ENCODE data around the gene BSN.
A peak's percentile ranks its signal among the peaks of the same experiment; 100 is the strongest.

BSN gene

GRCh38 chr3:49648354-49649019 lies 94.2 kb downstream of the BSN start:
- no peak overlapping the region for H3K27ac Mint-ChIP-seq
- H3K4me3 Mint-ChIP-seq: no peak overlapping the region
- no peaks in the 10 kb centered on the region for H3K27me3 Mint-ChIP-seq
- ATAC-seq (no peak), DNase-seq (no peak)
- no peaks in the 10 kb centered on the region for H3K9me3 Mint-ChIP-seq
- peaks cover 5% of the 10 kb centered on the region for H3K4me1 Mint-ChIP-seq

GRCh38 chr3:49649576-49649975 lies 95.3 kb downstream of the BSN start:
- Mint-ChIP-seq H3K27ac (peak overlapping the region in 1 of 2 donors; percentile 66), H3K27me3 (no peaks in the 10 kb centered on the region), H3K9me3 (no peaks in the 10 kb centered on the region), H3K4me3 (no peak overlapping the region), H3K4me1 (peaks cover 7% of the 10 kb centered on the region)
- ATAC-seq (no peak), DNase-seq (no peak)

GRCh38 chr3:49650177-49650576 lies 95.9 kb downstream of the BSN start:
- no peak for DNase-seq
- peak overlapping the region in 1 of 2 donors; percentile 59 for H3K27ac Mint-ChIP-seq
- peaks cover 13% of the 10 kb centered on the region for H3K4me1 Mint-ChIP-seq
- no peaks in the 10 kb centered on the region for H3K27me3 Mint-ChIP-seq
- ATAC-seq: no peak
- no peak overlapping the region for H3K4me3 Mint-ChIP-seq
- no peaks in the 10 kb centered on the region for H3K9me3 Mint-ChIP-seq

DNA sequence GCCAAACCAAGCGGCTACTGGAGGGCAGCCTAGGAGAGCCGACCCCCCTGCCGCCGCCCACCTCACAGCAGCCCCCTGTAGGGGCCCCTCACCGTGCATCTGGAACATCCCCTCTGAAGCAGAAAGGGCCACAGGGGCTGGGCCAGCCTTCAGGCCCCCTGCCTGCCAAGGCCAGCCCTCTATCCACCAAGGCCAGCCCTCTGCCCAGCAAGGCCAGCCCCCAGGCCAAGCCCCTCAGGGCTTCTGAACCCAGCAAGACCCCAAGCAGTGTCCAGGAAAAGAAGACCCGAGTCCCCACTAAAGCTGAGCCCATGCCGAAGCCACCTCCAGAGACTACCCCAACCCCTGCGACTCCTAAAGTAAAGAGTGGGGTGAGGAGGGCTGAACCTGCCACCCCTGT lies 96.4 kb downstream of the BSN start:
- Mint-ChIP-seq H3K27me3 (no peaks in the 10 kb centered on the region), H3K4me1 (peaks cover 13% of the 10 kb centered on the region), H3K27ac (peak overlapping the region in 1 of 2 donors; percentile 59), H3K4me3 (no peak overlapping the region), H3K9me3 (no peaks in the 10 kb centered on the region)
- DNase-seq: no peak
- no peak for ATAC-seq

GRCh38 chr3:49652218-49652902 lies 98.1 kb downstream of the BSN start:
- DNase-seq: no peak
- no peak for ATAC-seq
- no peak overlapping the region for H3K4me3 Mint-ChIP-seq
- no peak overlapping the region for H3K27ac Mint-ChIP-seq
- H3K9me3 Mint-ChIP-seq: no peaks in the 10 kb centered on the region
- peaks cover 8% of the 10 kb centered on the region for H3K27me3 Mint-ChIP-seq
- H3K4me1 Mint-ChIP-seq: peaks cover 13% of the 10 kb centered on the region

DNA sequence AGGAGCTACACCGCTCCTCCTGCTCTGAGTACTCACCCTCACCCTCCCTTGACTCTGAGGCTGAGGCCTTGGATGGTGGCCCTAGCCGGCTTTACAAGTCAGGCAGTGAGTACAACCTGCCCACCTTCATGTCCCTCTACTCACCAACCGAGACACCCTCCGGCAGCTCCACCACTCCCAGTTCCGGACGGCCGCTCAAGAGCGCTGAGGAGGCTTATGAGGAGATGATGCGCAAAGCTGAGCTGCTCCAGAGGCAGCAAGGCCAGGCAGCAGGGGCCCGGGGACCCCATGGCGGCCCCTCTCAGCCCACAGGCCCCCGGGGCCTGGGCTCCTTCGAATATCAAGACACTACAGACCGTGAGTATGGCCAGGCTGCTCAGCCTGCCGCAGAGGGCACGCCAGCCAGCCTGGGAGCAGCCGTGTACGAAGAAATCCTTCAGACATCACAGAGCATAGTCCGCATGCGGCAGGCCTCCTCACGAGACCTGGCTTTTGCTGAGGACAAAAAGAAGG lies 98.7 kb downstream of the BSN start:
- ATAC-seq (no peak), DNase-seq (no peak)
- Mint-ChIP-seq H3K4me1 (peaks cover 13% of the 10 kb centered on the region), H3K9me3 (no peaks in the 10 kb centered on the region), H3K4me3 (no peak overlapping the region), H3K27ac (no peak overlapping the region), H3K27me3 (peaks cover 8% of the 10 kb centered on the region)

DNA sequence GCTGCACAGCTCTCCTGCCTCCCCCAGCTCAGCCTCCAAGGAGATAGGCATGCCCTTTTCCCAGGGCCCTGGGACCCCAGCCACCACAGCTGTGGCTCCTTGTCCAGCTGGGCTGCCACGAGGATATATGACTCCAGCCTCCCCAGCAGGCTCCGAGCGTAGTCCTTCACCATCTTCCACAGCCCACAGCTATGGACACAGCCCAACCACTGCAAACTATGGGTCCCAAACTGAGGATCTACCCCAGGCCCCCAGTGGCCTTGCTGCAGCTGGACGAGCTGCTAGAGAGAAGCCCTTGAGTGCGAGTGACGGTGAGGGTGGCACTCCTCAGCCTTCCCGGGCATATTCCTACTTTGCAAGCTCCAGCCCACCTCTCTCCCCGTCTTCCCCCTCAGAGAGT lies 99.3 kb downstream of the BSN start:
- no peaks in the 10 kb centered on the region for H3K9me3 Mint-ChIP-seq
- ATAC-seq (no peak), DNase-seq (no peak)
- no peak overlapping the region for H3K4me3 Mint-ChIP-seq
- peaks cover 8% of the 10 kb centered on the region for H3K27me3 Mint-ChIP-seq
- H3K4me1 Mint-ChIP-seq: peaks cover 13% of the 10 kb centered on the region
- H3K27ac Mint-ChIP-seq: peak overlapping the region in 1 of 2 donors; percentile 36

DNA sequence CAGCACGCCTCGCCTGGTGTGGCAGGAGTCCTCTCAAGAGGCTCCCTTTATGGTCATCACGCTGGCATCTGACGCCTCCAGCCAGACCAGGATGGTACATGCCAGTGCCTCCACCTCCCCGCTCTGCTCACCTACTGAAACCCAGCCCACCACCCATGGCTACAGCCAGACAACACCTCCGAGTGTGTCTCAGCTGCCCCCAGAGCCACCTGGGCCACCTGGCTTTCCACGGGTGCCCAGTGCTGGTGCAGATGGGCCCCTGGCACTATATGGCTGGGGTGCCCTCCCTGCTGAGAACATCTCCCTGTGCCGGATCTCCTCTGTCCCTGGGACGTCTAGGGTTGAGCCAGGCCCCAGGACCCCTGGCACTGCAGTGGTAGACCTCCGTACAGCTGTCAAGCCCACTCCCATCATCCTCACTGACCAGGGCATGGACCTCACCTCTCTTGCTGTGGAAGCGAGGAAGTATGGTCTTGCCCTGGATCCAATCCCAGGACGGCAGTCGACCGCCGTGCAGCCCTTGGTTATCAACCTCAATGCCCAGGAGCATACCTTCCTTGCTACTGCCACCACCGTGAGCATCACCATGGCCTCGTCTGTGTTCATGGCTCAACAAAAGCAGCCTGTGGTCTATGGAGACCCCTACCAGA lies 100.0 kb downstream of the BSN start:
- DNase-seq (no peak), ATAC-seq (no peak)
- Mint-ChIP-seq H3K27me3 (peaks cover 8% of the 10 kb centered on the region), H3K27ac (no peak overlapping the region), H3K9me3 (no peaks in the 10 kb centered on the region), H3K4me3 (no peak overlapping the region), H3K4me1 (peaks cover 13% of the 10 kb centered on the region)

DNA sequence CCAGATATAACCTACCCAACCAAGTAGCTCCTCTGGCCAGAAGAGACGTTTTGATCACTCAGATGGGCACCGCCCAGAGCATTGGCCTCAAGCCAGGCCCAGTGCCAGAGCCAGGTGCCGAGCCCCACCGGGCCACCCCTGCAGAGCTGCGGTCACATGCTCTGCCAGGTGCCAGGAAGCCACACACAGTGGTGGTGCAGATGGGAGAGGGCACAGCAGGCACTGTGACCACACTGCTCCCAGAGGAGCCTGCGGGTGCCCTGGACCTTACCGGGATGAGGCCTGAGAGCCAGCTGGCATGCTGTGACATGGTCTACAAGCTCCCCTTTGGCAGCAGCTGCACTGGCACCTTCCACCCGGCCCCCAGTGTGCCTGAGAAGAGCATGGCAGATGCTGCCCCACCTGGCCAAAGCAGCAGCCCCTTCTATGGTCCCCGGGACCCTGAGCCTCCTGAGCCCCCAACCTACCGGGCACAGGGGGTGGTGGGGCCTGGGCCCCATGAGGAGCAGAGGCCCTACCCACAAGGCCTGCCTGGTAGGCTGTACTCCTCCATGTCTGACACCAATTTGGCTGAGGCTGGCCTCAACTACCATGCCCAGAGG lies 100.8 kb downstream of the BSN start:
- ATAC-seq (no peak), DNase-seq (no peak)
- Mint-ChIP-seq H3K4me1 (peaks cover 13% of the 10 kb centered on the region), H3K9me3 (no peaks in the 10 kb centered on the region), H3K27ac (no peak overlapping the region), H3K27me3 (peaks cover 8% of the 10 kb centered on the region), H3K4me3 (no peak overlapping the region)

- H3K4me3 Mint-ChIP-seq: no peak overlapping the region
- peaks cover 8% of the 10 kb centered on the region for H3K27me3 Mint-ChIP-seq
- peaks cover 8% of the 10 kb centered on the region for H3K4me1 Mint-ChIP-seq
- no peaks in the 10 kb centered on the region for H3K9me3 Mint-ChIP-seq
- H3K27ac Mint-ChIP-seq: no peak overlapping the region
- DNase-seq (no peak), ATAC-seq (no peak)
Observed at GRCh38 chr3:49655731-49656285, 101.5 kb downstream of the BSN start.

- Mint-ChIP-seq H3K4me1 (peaks cover 8% of the 10 kb centered on the region), H3K27me3 (peaks cover 8% of the 10 kb centered on the region), H3K9me3 (no peaks in the 10 kb centered on the region), H3K27ac (peak overlapping the region in 1 of 2 donors; percentile 63), H3K4me3 (no peak overlapping the region)
- DNase-seq: no peak
- no peak for ATAC-seq
Observed at GRCh38 chr3:49656541-49657112, 102.3 kb downstream of the BSN start.

DNA sequence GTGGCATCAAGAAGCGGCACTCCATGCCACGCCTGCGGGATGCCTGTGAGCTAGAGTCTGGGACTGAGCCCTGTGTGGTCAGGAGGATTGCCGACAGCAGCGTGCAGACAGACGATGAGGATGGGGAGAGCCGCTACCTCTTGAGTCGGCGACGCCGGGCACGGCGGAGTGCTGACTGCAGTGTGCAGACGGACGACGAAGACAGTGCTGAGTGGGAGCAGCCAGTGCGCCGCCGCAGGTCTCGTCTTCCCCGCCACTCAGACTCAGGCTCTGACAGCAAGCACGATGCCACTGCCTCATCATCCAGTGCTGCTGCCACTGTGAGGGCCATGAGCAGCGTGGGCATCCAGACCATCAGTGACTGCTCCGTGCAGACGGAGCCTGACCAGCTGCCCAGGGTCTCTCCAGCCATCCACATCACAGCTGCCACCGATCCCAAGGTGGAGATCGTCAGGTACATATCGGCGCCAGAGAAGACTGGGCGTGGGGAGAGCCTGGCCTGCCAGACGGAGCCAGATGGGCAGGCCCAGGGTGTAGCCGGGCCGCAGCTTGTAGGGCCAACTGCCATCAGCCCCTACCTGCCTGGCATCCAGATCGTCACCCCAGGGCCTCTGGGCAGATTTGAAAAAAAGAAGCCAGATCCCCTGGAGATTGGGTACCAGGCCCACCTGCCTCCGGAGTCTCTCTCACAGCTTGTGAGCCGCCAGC lies 103.1 kb downstream of the BSN start:
- Mint-ChIP-seq H3K27me3 (peaks cover 8% of the 10 kb centered on the region), H3K27ac (no peak overlapping the region), H3K4me3 (no peak overlapping the region), H3K9me3 (no peaks in the 10 kb centered on the region), H3K4me1 (peaks cover 8% of the 10 kb centered on the region)
- ATAC-seq: no peak
- DNase-seq: no peak

DNA sequence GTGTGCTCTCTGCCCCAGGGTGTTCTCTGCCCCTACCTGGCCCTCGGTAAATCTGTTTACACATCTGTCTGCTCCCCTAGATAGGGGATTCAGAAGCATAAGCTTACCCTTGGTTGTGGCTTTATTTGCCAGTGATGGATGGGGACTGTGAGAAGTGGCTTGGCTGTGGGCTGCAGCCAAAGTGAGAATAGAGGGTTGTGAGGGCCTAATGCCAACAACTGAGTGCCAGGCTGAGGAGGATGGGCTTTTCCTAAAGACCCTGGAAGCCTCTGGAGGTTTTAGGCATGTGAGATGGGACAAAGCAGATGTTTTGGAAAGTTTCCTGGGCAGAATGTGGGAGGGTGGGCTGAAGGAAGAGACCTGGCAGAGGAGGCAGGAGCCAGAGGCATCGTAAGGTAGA lies 104.4 kb downstream of the BSN start:
- ATAC-seq (no peak), DNase-seq (no peak)
- peaks cover 8% of the 10 kb centered on the region for H3K4me1 Mint-ChIP-seq
- H3K27me3 Mint-ChIP-seq: peaks cover 8% of the 10 kb centered on the region
- no peaks in the 10 kb centered on the region for H3K9me3 Mint-ChIP-seq
- H3K4me3 Mint-ChIP-seq: no peak overlapping the region
- no peak overlapping the region for H3K27ac Mint-ChIP-seq

DNA sequence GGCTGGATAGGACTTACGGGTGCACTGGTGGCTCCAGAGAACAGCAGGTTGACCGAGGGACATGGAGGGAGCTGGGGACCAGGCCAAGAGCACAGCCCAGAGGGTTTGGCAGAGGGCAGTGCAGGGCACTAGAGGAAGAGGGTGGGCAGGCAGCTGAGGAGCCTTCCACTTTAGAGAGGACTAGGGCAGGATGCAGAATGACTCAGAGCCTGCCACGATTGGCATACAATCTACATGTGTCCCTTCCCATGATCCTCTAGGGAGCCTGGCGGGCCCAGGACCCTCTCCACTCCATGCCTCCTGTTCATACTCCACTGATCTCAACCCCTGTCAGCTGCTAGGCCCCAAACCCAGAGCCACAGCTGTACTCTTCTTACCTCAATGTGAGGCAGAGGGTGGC lies 105.5 kb downstream of the BSN start:
- DNase-seq (no peak), ATAC-seq (peak; percentile 31)
- Mint-ChIP-seq H3K27ac (peak overlapping the region in 1 of 2 donors; percentile 52), H3K4me1 (peaks cover 4% of the 10 kb centered on the region), H3K9me3 (no peaks in the 10 kb centered on the region), H3K4me3 (no peak overlapping the region), H3K27me3 (peaks cover 8% of the 10 kb centered on the region)

GRCh38 chr3:49661281-49661680 lies 107.0 kb downstream of the BSN start:
- Mint-ChIP-seq H3K9me3 (no peaks in the 10 kb centered on the region), H3K27me3 (peaks cover 6% of the 10 kb centered on the region), H3K27ac (no peak overlapping the region), H3K4me1 (no peaks in the 10 kb centered on the region), H3K4me3 (no peak overlapping the region)
- ATAC-seq (no peak), DNase-seq (no peak)

Data from stimulated activated naive CD8-positive, alpha-beta T cell treated with anti-CD3 and anti-CD28 coated beads, Interleukin-15, amount 100 ng/mL, for 72 hours (primary cell).